PC-9 (cell line): Measurements from ENCODE around the gene C20orf144. TPM values are rescaled to one million over a fixed set of nuclear protein-coding genes. Genes with fewer than 3 reads are reported as not detected.

ENCODE experiments used
- BruUV-seq: library from RNA; stranded (reverse); fragments of 400-500 nt; replicated peaks from 2 replicates; lab custom pipeline; 2021; lab: Mats Ljungman, UMichigan
- CTCF ChIA-PET: fragments of 300-600 bp; sonication (Branson Sonifier 250); formaldehyde crosslinking; loops from one replicate; lab custom pipeline; 2022; ENCODE audit warnings: antibody characterized with exemption; lab: Charles Lee
- POLR2A ChIA-PET: fragments of 300-600 bp; sonication (Branson Sonifier 250); formaldehyde crosslinking; loops from one replicate; lab custom pipeline; 2022; ENCODE audit warnings: antibody characterized with exemption; ENCODE audit not compliant: unreplicated experiment; lab: Charles Lee
- DNase-seq, 2 experiments: peaks; one replicate each; pipeline versions ENCODE4 v3.0.0 to v3.0.0-alpha.2; 2015 to 2022; ENCODE audit warnings: mixed read lengths in 1 of 2
- H2AFZ ChIP-seq: fragments of 200-600 bp; sonication (generic); 2 replicates; pipeline ENCODE4 v1.8.1; 2017; ENCODE audit warnings: antibody characterized with exemption
- H3F3A ChIP-seq: fragments of 200-600 bp; sonication (generic); 2 replicates; pipeline ENCODE4 v1.8.1; 2017; ENCODE audit warnings: antibody characterized with exemption, mild to moderate bottlenecking, low read depth; ENCODE audit not compliant: insufficient read depth
- H3K27ac ChIP-seq: fragments of 200-600 bp; sonication (generic); 2 replicates; pipeline ENCODE4 v1.6.1; 2016; ENCODE audit warnings: mixed run types
- H3K27me3 ChIP-seq: fragments of 200-600 bp; sonication (generic); 2 replicates; pipeline ENCODE4 v1.6.1; 2016; ENCODE audit warnings: low read depth, mixed run types; ENCODE audit not compliant: insufficient read depth
- H3K36me3 ChIP-seq: fragments of 200-600 bp; sonication (generic); 2 replicates; pipeline ENCODE4 v1.6.1; 2016; ENCODE audit warnings: low read depth, mixed run types
- H3K4me1 ChIP-seq: fragments of 200-600 bp; sonication (generic); replicated peaks from 2 replicates; pipeline ENCODE4 v1.6.1; 2016; ENCODE audit warnings: mixed run types; ENCODE audit not compliant: insufficient read depth
- H3K4me2 ChIP-seq: fragments of 200-600 bp; sonication (generic); 2 replicates; pipeline ENCODE4 v1.6.1; 2017; ENCODE audit warnings: mixed run types
- H3K4me3 ChIP-seq: fragments of 200-600 bp; sonication (generic); 2 replicates; pipeline ENCODE4 v1.6.1; 2016; ENCODE audit warnings: mixed run types
- H3K79me2 ChIP-seq: fragments of 200-600 bp; sonication (generic); 2 replicates; pipeline ENCODE4 v1.6.1; 2017; ENCODE audit warnings: low read depth, mixed run types
- H3K9me2 ChIP-seq: fragments of 200-600 bp; sonication (generic); 2 replicates; pipeline ENCODE4 v1.8.1; 2017; ENCODE audit warnings: mild to moderate bottlenecking; ENCODE audit not compliant: insufficient read depth
- H3K9me3 ChIP-seq: fragments of 200-600 bp; sonication (generic); 2 replicates; pipeline ENCODE4 v1.8.1; 2016; ENCODE audit warnings: low read depth; ENCODE audit not compliant: insufficient read depth
- H4K20me1 ChIP-seq: fragments of 200-600 bp; sonication (generic); 2 replicates; pipeline ENCODE4 v1.8.1; 2017; ENCODE audit not compliant: insufficient read depth
- CTCF ChIP-seq: fragments of 200-600 bp; sonication (generic); conservative IDR thresholded peaks from 2 replicates; pipeline ENCODE4 v1.6.1; 2017; ENCODE audit warnings: mixed run types, antibody characterized with exemption, mild to moderate bottlenecking, moderate library complexity
- EZH2 ChIP-seq: fragments of 200-600 bp; sonication (generic); IDR thresholded peaks from 2 replicates; pipeline ENCODE4 v1.8.0; 2017; ENCODE audit warnings: antibody characterized with exemption, low read depth
- intact Hi-C: fragments of 100-400 bp; cut with micrococcal nuclease; formaldehyde crosslinking; loops from one replicate; pipeline ENCODE4 v1.10.0; 2022; ENCODE audit not compliant: unreplicated experiment
- total RNA-seq: library from RNA; stranded (reverse); gene quantifications from 2 replicates; pipeline ENCODE4 v1.2.3, GENCODE V29; 2021

Gene C20orf144
- total RNA-seq, 1 experiment from 2014 or later = 0.20 TPM

GRCh38 chr20:33654680-33655161 is 7.4 kb upstream of the C20orf144 start:
- intact Hi-C loops = loop anchor here (5.0 kb wide), 1 partner anchor 252 kb away; the partner anchor contains the start of gene CDK5RAP1
- Histone ChIP-seq H3K9me2 (no peaks in the 10 kb centered on the region), H4K20me1 (no peaks in the 10 kb centered on the region), H3F3A (peaks cover 32% of the 10 kb centered on the region), H3K4me3 (no peak overlapping the region), H3K27ac (no peak overlapping the region), H3K36me3 (no peaks in the 10 kb centered on the region), H3K79me2 (no peaks in the 10 kb centered on the region), H3K9me3 (no peaks in the 10 kb centered on the region), H3K4me2 (peak overlapping the region; percentile 38; the same call in 1 of the 2 replicates), H2AFZ (no peak overlapping the region), H3K27me3 (no peaks in the 10 kb centered on the region), H3K4me1 (peaks cover 48% of the 10 kb centered on the region)
- no TSS peak for BruUV-seq
- TF ChIP-seq CTCF = no peak
- TF ChIP-seq EZH2 = no peak
- CTCF ChIA-PET = no interaction called here
- POLR2A ChIA-PET = interaction anchor here (1.6 kb wide), 1 partner anchor 12 kb away, joined by 10 read pairs; the partner anchor contains the start of gene ACTL10
- peak in 1 of 2 experiments; percentile 17 for DNase-seq

DNA sequence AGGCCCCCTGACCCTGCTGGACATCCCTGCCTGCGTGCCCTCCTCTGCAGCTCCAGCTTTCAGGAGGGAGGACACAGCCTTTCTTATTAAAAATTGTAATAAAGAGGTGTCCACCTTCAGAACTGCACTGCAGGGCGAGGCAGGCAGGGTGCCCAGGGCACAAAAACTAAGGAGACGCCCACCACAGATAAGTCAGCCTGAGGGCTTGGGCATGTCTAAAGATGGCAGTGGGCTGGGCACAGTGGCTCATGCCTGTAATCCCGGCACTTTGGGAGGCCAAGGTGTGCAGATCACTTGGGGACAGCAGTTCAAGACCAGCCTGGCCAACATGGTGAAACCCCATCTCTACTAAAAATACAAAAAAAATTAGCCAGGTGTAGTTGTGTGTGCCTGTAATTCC is 7.0 kb upstream of the C20orf144 start:
- Histone ChIP-seq H3K4me3 (no peak overlapping the region), H3K4me2 (0 out of 2 replicates have a peak overlapping the region, but pooled peaks have one; percentile 38), H3K79me2 (no peaks in the 10 kb centered on the region), H3K4me1 (peaks cover 46% of the 10 kb centered on the region), H2AFZ (no peak overlapping the region), H3K27ac (no peak overlapping the region), H3F3A (peaks cover 32% of the 10 kb centered on the region), H3K9me2 (no peaks in the 10 kb centered on the region), H3K9me3 (no peaks in the 10 kb centered on the region), H4K20me1 (no peaks in the 10 kb centered on the region), H3K27me3 (no peaks in the 10 kb centered on the region), H3K36me3 (no peaks in the 10 kb centered on the region)
- BruUV-seq = no TSS peak
- TF ChIP-seq EZH2 (no peak), CTCF (no peak)
- ChIA-PET POLR2A (interaction anchor here (1.6 kb wide), 1 partner anchor 11 kb away, joined by 10 read pairs; the partner anchor contains the start of gene ACTL10), CTCF (no interaction called here)
- intact Hi-C loops = no loop called here
- no peak for DNase-seq

GRCh38 chr20:33656010-33656782 is 5.9 kb upstream of the C20orf144 start:
- Histone ChIP-seq H3K27me3 (no peaks in the 10 kb centered on the region), H3K79me2 (no peaks in the 10 kb centered on the region), H4K20me1 (no peaks in the 10 kb centered on the region), H3K36me3 (no peaks in the 10 kb centered on the region), H3K4me1 (peaks cover 36% of the 10 kb centered on the region), H3K27ac (no peak overlapping the region), H3K9me2 (no peaks in the 10 kb centered on the region), H3K4me2 (no peak overlapping the region), H3F3A (peaks cover 25% of the 10 kb centered on the region; the same call in 1 of the 2 replicates), H3K4me3 (no peak overlapping the region), H3K9me3 (no peaks in the 10 kb centered on the region), H2AFZ (no peak overlapping the region)
- DNase-seq = no peak
- POLR2A ChIA-PET = no interaction called here
- CTCF ChIA-PET = interaction anchor here (0.6 kb wide), 1 partner anchor 213 kb away, joined by 13 read pairs; the partner anchor contains the start of gene SNTA1
- no TSS peak for BruUV-seq
- TF ChIP-seq CTCF = no peak
- no peak for TF ChIP-seq EZH2
- intact Hi-C loops = no loop called here
